Activated gamma-delta T cell (primary cell): Measurements from ENCODE around the gene TPBGL.

Source experiments
- DNase-seq: peaks from one replicate; lab custom pipeline; 2025; lab: John Stamatoyannopoulos, UW

The TPBGL gene

GRCh38 chr11:75245356-75246005, 4.9 kb downstream of the TPBGL start:
- no peak for DNase-seq

- no peak for DNase-seq
These were observed 5.6 kb downstream of the TPBGL start for GRCh38 chr11:75246006-75246670.

GRCh38 chr11:75246671-75247350, 6.2 kb downstream of the TPBGL start:
- no peak for DNase-seq

- DNase-seq = no peak
These were observed 8.3 kb downstream of the TPBGL start for GRCh38 chr11:75248924-75249256.

- DNase-seq = no peak
These were observed 9.1 kb downstream of the TPBGL start for GRCh38 chr11:75249704-75250103.

GRCh38 chr11:75254326-75254725, 13.8 kb downstream of the TPBGL start:
- no peak for DNase-seq

- no peak for DNase-seq
These were observed 20.0 kb downstream of the TPBGL start for GRCh38 chr11:75260396-75261170.

- DNase-seq = no peak
These were observed 21.4 kb downstream of the TPBGL start for GRCh38 chr11:75261902-75262361.

- no peak for DNase-seq
These were observed 21.9 kb downstream of the TPBGL start for GRCh38 chr11:75262436-75262835.

GRCh38 chr11:75262961-75263852, 22.6 kb downstream of the TPBGL start:
- no peak for DNase-seq

- no peak for DNase-seq
These were observed 23.4 kb downstream of the TPBGL start for GRCh38 chr11:75263944-75264349.

- DNase-seq = no peak
These were observed 23.8 kb downstream of the TPBGL start for GRCh38 chr11:75264356-75264755.

- no peak for DNase-seq
These were observed 24.4 kb downstream of the TPBGL start for GRCh38 chr11:75264971-75265370.

- no peak for DNase-seq
These were observed 25.4 kb downstream of the TPBGL start for GRCh38 chr11:75265851-75266531.

GRCh38 chr11:75267171-75267970, 26.8 kb downstream of the TPBGL start:
- no peak for DNase-seq

- no peak for DNase-seq
These were observed 28.2 kb downstream of the TPBGL start for GRCh38 chr11:75268626-75269366.

GRCh38 chr11:75269367-75269660, 28.7 kb downstream of the TPBGL start:
- no peak for DNase-seq

GRCh38 chr11:75269896-75270295, 29.3 kb downstream of the TPBGL start:
- no peak for DNase-seq

GRCh38 chr11:75270896-75271418, 30.4 kb downstream of the TPBGL start:
- DNase-seq = no peak
